ENCODE results near the gene CT83.

DNA sequence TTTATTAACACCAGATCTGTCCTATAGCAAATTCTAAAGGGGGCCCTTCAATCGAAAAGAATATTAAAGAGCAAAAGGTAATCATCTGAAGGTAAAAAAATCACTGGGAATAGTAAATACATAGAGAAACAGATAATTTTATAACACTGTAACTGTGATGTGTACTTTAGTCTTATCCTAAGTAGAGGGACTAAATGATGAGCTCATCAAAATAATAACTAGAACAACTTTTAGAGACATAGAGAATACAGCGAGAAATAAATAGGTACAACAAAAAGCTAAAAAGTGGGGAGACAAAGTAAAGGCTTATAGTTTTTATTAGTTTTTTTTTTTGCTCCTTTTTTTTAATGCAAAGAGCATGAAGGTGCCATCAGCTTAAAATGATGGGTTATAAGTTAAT, 17.3 kb upstream of the CT83 start:
- TF ChIP-seq, protein P1, sequence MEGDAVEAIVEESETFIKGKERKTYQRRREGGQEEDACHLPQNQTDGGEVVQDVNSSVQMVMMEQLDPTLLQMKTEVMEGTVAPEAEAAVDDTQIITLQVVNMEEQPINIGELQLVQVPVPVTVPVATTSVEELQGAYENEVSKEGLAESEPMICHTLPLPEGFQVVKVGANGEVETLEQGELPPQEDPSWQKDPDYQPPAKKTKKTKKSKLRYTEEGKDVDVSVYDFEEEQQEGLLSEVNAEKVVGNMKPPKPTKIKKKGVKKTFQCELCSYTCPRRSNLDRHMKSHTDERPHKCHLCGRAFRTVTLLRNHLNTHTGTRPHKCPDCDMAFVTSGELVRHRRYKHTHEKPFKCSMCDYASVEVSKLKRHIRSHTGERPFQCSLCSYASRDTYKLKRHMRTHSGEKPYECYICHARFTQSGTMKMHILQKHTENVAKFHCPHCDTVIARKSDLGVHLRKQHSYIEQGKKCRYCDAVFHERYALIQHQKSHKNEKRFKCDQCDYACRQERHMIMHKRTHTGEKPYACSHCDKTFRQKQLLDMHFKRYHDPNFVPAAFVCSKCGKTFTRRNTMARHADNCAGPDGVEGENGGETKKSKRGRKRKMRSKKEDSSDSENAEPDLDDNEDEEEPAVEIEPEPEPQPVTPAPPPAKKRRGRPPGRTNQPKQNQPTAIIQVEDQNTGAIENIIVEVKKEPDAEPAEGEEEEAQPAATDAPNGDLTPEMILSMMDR (IDR thresholded peaks at IDR 0.05 in 2 of 3, conservative IDR thresholded peaks at IDR 0.05 in 1 of 3; ENCODE audit: borderline replicate concordance in 1 of 3, insufficient read depth in 1 of 3, low read depth in 2 of 3, low read length in 2 of 3), result no peak
- TF ChIP-seq RAD21 (IDR thresholded peaks at IDR 0.05; ENCODE audit: low read depth) (no peak), EGR1 (IDR thresholded peaks at IDR 0.05; ENCODE audit: low read depth) (no peak)
